ENCODE results near the gene SRPK2.

SRPK2 gene

GRCh38 chr7:105126436-105126975, 262.2 kb downstream of the SRPK2 start:
- no peaks in the 10 kb centered on the region for H3K4me1 ChIP-seq (ENCODE audit: control insufficient read depth in 5 of 5, insufficient read depth in 5 of 5, low read length in 5 of 5)
- H3K4me3 ChIP-seq (ENCODE audit: low read depth in 1 of 5, low read length in 5 of 5), result no peak overlapping the region
- H3K9me3 ChIP-seq (ENCODE audit: control insufficient read depth in 5 of 5, low read length in 5 of 5), result no peaks in the 10 kb centered on the region
- no peaks in the 10 kb centered on the region for H3K27me3 ChIP-seq (ENCODE audit: control insufficient read depth in 5 of 5, insufficient read depth in 4 of 5, low read length in 5 of 5)
- peaks cover 4 to 31% (median 20%) of the 10 kb centered on the region in 5 donors for H3K36me3 ChIP-seq (ENCODE audit: control insufficient read depth in 5 of 5, insufficient read depth in 5 of 5, low read length in 5 of 5)
- no peak overlapping the region for H3K27ac ChIP-seq (ENCODE audit: low read depth, low read length)
- no peak overlapping the region for H3K9ac ChIP-seq (ENCODE audit: low read length in 5 of 5)

DNA sequence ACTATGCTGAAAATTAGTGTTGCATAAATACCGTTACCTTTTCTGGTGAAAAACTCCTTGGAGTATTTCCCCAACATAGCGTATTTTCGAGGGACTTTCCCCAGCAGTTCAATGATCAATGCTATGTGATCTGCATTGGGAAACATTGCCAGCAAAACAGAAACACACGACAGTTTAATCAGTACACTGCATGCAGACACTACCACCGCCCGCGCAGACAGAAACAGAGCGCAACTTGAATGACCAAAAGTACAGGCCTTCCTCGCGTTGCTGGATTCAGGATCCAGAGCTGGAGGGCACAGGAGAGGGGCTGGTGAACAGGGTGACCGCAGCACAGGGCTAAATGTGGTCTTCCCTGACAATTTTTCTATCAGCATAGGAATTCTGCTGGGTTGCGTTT, 263.0 kb downstream of the SRPK2 start:
- no peaks in the 10 kb centered on the region for H3K4me1 ChIP-seq (ENCODE audit: control insufficient read depth in 5 of 5, insufficient read depth in 5 of 5, low read length in 5 of 5)
- H3K9ac ChIP-seq (ENCODE audit: low read length in 5 of 5), result no peak overlapping the region
- H3K4me3 ChIP-seq (ENCODE audit: low read depth in 1 of 5, low read length in 5 of 5), result no peak overlapping the region
- no peaks in the 10 kb centered on the region for H3K9me3 ChIP-seq (ENCODE audit: control insufficient read depth in 5 of 5, low read length in 5 of 5)
- H3K27ac ChIP-seq (ENCODE audit: low read depth, low read length), result no peak overlapping the region
- H3K27me3 ChIP-seq (ENCODE audit: control insufficient read depth in 5 of 5, insufficient read depth in 4 of 5, low read length in 5 of 5), result no peaks in the 10 kb centered on the region
- H3K36me3 ChIP-seq (ENCODE audit: control insufficient read depth in 5 of 5, insufficient read depth in 5 of 5, low read length in 5 of 5), result peaks cover 4 to 32% (median 20%) of the 10 kb centered on the region in 5 donors

DNA sequence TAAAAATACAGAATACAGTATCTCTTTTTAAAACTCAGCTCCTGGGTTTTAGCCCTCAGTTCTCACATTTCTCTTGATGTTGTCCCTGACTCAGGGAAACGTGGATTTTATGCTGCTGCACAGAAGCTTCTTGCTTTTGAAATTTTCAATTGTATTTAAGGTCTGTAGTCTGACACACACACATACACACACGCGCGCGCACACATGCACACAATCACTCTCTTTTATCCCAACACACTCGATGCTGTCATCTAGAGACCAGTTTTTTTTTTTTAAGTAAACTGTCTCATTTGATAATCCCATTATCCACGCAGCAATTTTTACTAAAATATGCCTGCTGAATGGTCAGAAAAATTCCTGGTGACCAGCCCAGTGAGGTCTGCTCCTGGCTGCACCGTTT, 266.1 kb downstream of the SRPK2 start:
- H3K27me3 ChIP-seq (ENCODE audit: control insufficient read depth in 5 of 5, insufficient read depth in 4 of 5, low read length in 5 of 5), result no peaks in the 10 kb centered on the region
- no peak overlapping the region for H3K9ac ChIP-seq (ENCODE audit: low read length in 5 of 5)
- H3K4me1 ChIP-seq (ENCODE audit: control insufficient read depth in 5 of 5, insufficient read depth in 5 of 5, low read length in 5 of 5), result no peaks in the 10 kb centered on the region
- H3K9me3 ChIP-seq (ENCODE audit: control insufficient read depth in 5 of 5, low read length in 5 of 5), result no peaks in the 10 kb centered on the region
- H3K27ac ChIP-seq (ENCODE audit: low read depth, low read length), result no peak overlapping the region
- H3K36me3 ChIP-seq (ENCODE audit: control insufficient read depth in 5 of 5, insufficient read depth in 5 of 5, low read length in 5 of 5), result peaks cover 4 to 32% (median 16%) of the 10 kb centered on the region in 5 donors
- no peak overlapping the region for H3K4me3 ChIP-seq (ENCODE audit: low read depth in 1 of 5, low read length in 5 of 5)

GRCh38 chr7:105118612-105119600, 269.8 kb downstream of the SRPK2 start:
- no peaks in the 10 kb centered on the region for H3K9me3 ChIP-seq (ENCODE audit: control insufficient read depth in 5 of 5, low read length in 5 of 5)
- H3K27ac ChIP-seq (ENCODE audit: low read depth, low read length), result no peak overlapping the region
- H3K9ac ChIP-seq (ENCODE audit: low read length in 5 of 5), result no peak overlapping the region
- no peaks in the 10 kb centered on the region for H3K4me1 ChIP-seq (ENCODE audit: control insufficient read depth in 5 of 5, insufficient read depth in 5 of 5, low read length in 5 of 5)
- no peak overlapping the region for H3K4me3 ChIP-seq (ENCODE audit: low read depth in 1 of 5, low read length in 5 of 5)
- no peaks in the 10 kb centered on the region for H3K27me3 ChIP-seq (ENCODE audit: control insufficient read depth in 5 of 5, insufficient read depth in 4 of 5, low read length in 5 of 5)
- peaks cover 5 to 38% (median 19%) of the 10 kb centered on the region in 5 donors for H3K36me3 ChIP-seq (ENCODE audit: control insufficient read depth in 5 of 5, insufficient read depth in 5 of 5, low read length in 5 of 5)

GRCh38 chr7:105112440-105113418, 276.0 kb downstream of the SRPK2 start:
- Histone ChIP-seq H3K36me3 (ENCODE audit: control insufficient read depth in 5 of 5, insufficient read depth in 5 of 5, low read length in 5 of 5) (peaks cover 52 to 79% (median 65%) of the 10 kb centered on the region in 5 donors), H3K9ac (ENCODE audit: low read length in 5 of 5) (no peak overlapping the region), H3K4me1 (ENCODE audit: control insufficient read depth in 5 of 5, insufficient read depth in 5 of 5, low read length in 5 of 5) (no peaks in the 10 kb centered on the region), H3K27ac (ENCODE audit: low read depth, low read length) (no peak overlapping the region), H3K9me3 (ENCODE audit: control insufficient read depth in 5 of 5, low read length in 5 of 5) (no peaks in the 10 kb centered on the region), H3K27me3 (ENCODE audit: control insufficient read depth in 5 of 5, insufficient read depth in 4 of 5, low read length in 5 of 5) (no peaks in the 10 kb centered on the region), H3K4me3 (ENCODE audit: low read depth in 1 of 5, low read length in 5 of 5) (no peak overlapping the region)

- Histone ChIP-seq H3K4me3 (ENCODE audit: low read depth in 1 of 5, low read length in 5 of 5) (no peak overlapping the region), H3K9me3 (ENCODE audit: control insufficient read depth in 5 of 5, low read length in 5 of 5) (no peaks in the 10 kb centered on the region), H3K27me3 (ENCODE audit: control insufficient read depth in 5 of 5, insufficient read depth in 4 of 5, low read length in 5 of 5) (no peaks in the 10 kb centered on the region), H3K4me1 (ENCODE audit: control insufficient read depth in 5 of 5, insufficient read depth in 5 of 5, low read length in 5 of 5) (no peaks in the 10 kb centered on the region), H3K36me3 (ENCODE audit: control insufficient read depth in 5 of 5, insufficient read depth in 5 of 5, low read length in 5 of 5) (peaks cover 61 to 86% (median 77%) of the 10 kb centered on the region in 5 donors), H3K27ac (ENCODE audit: low read depth, low read length) (no peak overlapping the region), H3K9ac (ENCODE audit: low read length in 5 of 5) (no peak overlapping the region)
These were observed 281.3 kb downstream of the SRPK2 start for GRCh38 chr7:105107458-105107857.

- Histone ChIP-seq H3K27me3 (ENCODE audit: control insufficient read depth in 5 of 5, insufficient read depth in 4 of 5, low read length in 5 of 5) (no peaks in the 10 kb centered on the region), H3K36me3 (ENCODE audit: control insufficient read depth in 5 of 5, insufficient read depth in 5 of 5, low read length in 5 of 5) (peaks cover 61 to 77% (median 67%) of the 10 kb centered on the region in 5 donors), H3K4me1 (ENCODE audit: control insufficient read depth in 5 of 5, insufficient read depth in 5 of 5, low read length in 5 of 5) (no peaks in the 10 kb centered on the region), H3K9ac (ENCODE audit: low read length in 5 of 5) (no peak overlapping the region), H3K27ac (ENCODE audit: low read depth, low read length) (no peak overlapping the region), H3K4me3 (ENCODE audit: low read depth in 1 of 5, low read length in 5 of 5) (no peak overlapping the region), H3K9me3 (ENCODE audit: control insufficient read depth in 5 of 5, low read length in 5 of 5) (no peaks in the 10 kb centered on the region)
These were observed 282.2 kb downstream of the SRPK2 start for GRCh38 chr7:105106473-105106872.

GRCh38 chr7:105105579-105105978, 283.1 kb downstream of the SRPK2 start:
- Histone ChIP-seq H3K9ac (ENCODE audit: low read length in 5 of 5) (peak overlapping the region in 1 of 5 donors; percentile 16), H3K36me3 (ENCODE audit: control insufficient read depth in 5 of 5, insufficient read depth in 5 of 5, low read length in 5 of 5) (peaks cover 53 to 77% (median 60%) of the 10 kb centered on the region in 5 donors), H3K4me1 (ENCODE audit: control insufficient read depth in 5 of 5, insufficient read depth in 5 of 5, low read length in 5 of 5) (no peaks in the 10 kb centered on the region), H3K4me3 (ENCODE audit: low read depth in 1 of 5, low read length in 5 of 5) (no peak overlapping the region), H3K27ac (ENCODE audit: low read depth, low read length) (no peak overlapping the region), H3K27me3 (ENCODE audit: control insufficient read depth in 5 of 5, insufficient read depth in 4 of 5, low read length in 5 of 5) (no peaks in the 10 kb centered on the region), H3K9me3 (ENCODE audit: control insufficient read depth in 5 of 5, low read length in 5 of 5) (no peaks in the 10 kb centered on the region)

DNA sequence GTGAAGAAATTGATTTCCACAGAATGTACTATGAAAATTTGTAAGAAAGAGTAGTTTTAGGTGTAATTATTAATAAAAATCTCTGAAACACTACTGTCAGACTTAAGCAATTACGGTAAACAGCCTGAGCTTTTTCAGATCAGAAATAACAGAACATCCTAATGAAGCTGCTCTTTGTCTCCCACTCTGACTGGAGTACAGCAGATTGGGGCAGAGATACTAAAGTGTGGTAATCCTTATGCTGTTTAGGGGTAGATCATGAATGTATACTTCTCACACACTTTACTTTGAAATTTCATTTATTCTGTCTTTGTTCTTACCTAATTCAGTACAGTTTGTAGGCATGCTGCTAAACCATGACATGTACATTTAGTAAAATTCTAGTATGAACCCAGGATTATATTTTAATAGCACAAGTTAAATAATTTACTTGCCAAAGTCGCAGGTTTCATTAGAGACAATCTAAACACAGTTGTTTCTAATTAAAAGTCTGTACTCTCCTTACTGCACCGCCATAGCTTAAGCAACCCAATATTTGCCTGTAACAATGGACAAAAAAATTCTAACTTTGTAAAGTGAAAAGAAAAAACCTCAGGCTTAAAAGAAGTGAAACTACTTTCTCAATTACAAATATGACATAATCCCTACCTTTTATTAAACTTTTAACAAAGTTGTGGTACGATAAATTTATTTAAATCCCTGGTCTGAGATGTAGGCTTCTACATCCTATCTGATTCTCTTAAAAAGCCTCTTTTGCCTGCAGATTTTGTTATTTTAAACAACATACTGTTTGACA, 286.0 kb downstream of the SRPK2 start:
- peaks cover 38 to 61% (median 47%) of the 10 kb centered on the region in 5 donors for H3K36me3 ChIP-seq (ENCODE audit: control insufficient read depth in 5 of 5, insufficient read depth in 5 of 5, low read length in 5 of 5)
- H3K4me3 ChIP-seq (ENCODE audit: low read depth in 1 of 5, low read length in 5 of 5), result no peak overlapping the region
- H3K27me3 ChIP-seq (ENCODE audit: control insufficient read depth in 5 of 5, insufficient read depth in 4 of 5, low read length in 5 of 5), result no peaks in the 10 kb centered on the region
- H3K4me1 ChIP-seq (ENCODE audit: control insufficient read depth in 5 of 5, insufficient read depth in 5 of 5, low read length in 5 of 5), result no peaks in the 10 kb centered on the region
- H3K9me3 ChIP-seq (ENCODE audit: control insufficient read depth in 5 of 5, low read length in 5 of 5), result no peaks in the 10 kb centered on the region
- peak overlapping the region in 1 of 5 donors; percentile 35 for H3K9ac ChIP-seq (ENCODE audit: low read length in 5 of 5)
- H3K27ac ChIP-seq (ENCODE audit: low read depth, low read length), result no peak overlapping the region
